Ishikawa (cell line): ENCODE results near the gene UNC13A.

Experiments used
- CEBPB ChIP-seq: IDR thresholded peaks from 2 replicates; pipeline ENCODE4 v1.6.1; 2012
- CREB1 ChIP-seq: IDR thresholded peaks from 2 replicates; pipeline ENCODE4 v1.6.1; 2012; ENCODE audit warnings: low read depth
- EGR1 ChIP-seq: IDR thresholded peaks from 2 replicates; pipeline ENCODE4 v1.6.1; 2012
- EP300 ChIP-seq: IDR thresholded peaks from 2 replicates; pipeline ENCODE4 v1.6.1; 2012; ENCODE audit warnings: borderline replicate concordance
- FOXM1 ChIP-seq: IDR thresholded peaks from 2 replicates; pipeline ENCODE4 v1.6.1; 2012; ENCODE audit warnings: low read depth, borderline replicate concordance
- TAF1 ChIP-seq: IDR thresholded peaks from 2 replicates; pipeline ENCODE4 v1.6.1; 2012; ENCODE audit warnings: low read depth, mild to moderate bottlenecking
- TEAD4 ChIP-seq: IDR thresholded peaks from 2 replicates; pipeline ENCODE4 v1.6.1; 2012
- YY1 ChIP-seq: IDR thresholded peaks from 2 replicates; pipeline ENCODE4 v1.6.1; 2012; ENCODE audit warnings: low read depth
- ZBTB7A ChIP-seq: IDR thresholded peaks from 2 replicates; pipeline ENCODE4 v1.6.1; 2012; ENCODE audit warnings: low read depth
- TF ChIP-seq, protein P1 (sequence below): IDR thresholded peaks from 2 replicates; pipeline ENCODE4 v1.6.1; 2012
- TF ChIP-seq, protein P2 (sequence below): IDR thresholded peaks from 2 replicates; pipeline ENCODE4 v1.6.1; 2012; ENCODE audit warnings: low read depth, mild to moderate bottlenecking

DNA sequence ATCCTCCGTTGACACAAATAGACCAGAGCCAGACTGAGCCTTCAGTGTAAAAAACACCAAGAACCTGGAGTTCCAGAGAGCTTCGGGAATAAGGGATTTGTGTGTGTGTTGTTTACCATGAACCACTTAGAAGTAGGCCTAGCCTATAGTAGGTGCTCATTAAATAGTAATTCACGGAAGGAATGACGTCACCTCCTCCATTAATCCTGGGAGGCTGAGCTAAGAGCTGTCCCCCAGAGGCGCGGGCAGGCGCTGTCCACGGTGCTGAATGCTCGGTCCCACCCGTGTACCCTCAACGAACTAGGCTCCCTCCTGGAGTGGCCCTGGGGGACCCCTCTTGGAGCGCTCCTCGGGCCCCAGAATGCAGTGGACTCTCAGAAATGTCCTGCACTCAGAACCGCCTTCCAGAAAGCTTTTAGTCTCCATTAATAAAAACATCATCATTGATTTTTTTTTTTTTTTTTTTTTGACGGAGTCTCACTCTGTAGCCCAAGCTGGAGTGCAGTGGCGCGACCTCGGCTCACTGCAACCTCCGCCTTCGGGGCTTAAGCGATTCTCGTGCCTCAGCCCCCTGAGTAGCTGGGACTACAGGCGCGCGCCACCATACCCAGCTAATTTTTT is 6.5 kb downstream of the UNC13A start:
- TF ChIP-seq CEBPB (no peak), CREB1 (peak; percentile 42; the same call in 1 of the 2 replicates), TEAD4 (no peak), EP300 (no peak), YY1 (peak; percentile 57; the same call in 1 of the 2 replicates), EGR1 (no peak), TAF1 (no peak), FOXM1 (no peak), ZBTB7A (no peak)
- TF ChIP-seq, protein P1, sequence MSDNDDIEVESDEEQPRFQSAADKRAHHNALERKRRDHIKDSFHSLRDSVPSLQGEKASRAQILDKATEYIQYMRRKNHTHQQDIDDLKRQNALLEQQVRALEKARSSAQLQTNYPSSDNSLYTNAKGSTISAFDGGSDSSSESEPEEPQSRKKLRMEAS, result 0 out of 2 replicates have a peak, but pooled peaks have one; percentile 26
- TF ChIP-seq, protein P2, sequence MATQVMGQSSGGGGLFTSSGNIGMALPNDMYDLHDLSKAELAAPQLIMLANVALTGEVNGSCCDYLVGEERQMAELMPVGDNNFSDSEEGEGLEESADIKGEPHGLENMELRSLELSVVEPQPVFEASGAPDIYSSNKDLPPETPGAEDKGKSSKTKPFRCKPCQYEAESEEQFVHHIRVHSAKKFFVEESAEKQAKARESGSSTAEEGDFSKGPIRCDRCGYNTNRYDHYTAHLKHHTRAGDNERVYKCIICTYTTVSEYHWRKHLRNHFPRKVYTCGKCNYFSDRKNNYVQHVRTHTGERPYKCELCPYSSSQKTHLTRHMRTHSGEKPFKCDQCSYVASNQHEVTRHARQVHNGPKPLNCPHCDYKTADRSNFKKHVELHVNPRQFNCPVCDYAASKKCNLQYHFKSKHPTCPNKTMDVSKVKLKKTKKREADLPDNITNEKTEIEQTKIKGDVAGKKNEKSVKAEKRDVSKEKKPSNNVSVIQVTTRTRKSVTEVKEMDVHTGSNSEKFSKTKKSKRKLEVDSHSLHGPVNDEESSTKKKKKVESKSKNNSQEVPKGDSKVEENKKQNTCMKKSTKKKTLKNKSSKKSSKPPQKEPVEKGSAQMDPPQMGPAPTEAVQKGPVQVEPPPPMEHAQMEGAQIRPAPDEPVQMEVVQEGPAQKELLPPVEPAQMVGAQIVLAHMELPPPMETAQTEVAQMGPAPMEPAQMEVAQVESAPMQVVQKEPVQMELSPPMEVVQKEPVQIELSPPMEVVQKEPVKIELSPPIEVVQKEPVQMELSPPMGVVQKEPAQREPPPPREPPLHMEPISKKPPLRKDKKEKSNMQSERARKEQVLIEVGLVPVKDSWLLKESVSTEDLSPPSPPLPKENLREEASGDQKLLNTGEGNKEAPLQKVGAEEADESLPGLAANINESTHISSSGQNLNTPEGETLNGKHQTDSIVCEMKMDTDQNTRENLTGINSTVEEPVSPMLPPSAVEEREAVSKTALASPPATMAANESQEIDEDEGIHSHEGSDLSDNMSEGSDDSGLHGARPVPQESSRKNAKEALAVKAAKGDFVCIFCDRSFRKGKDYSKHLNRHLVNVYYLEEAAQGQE, result peak; percentile 99
